ENCODE results near the gene UBE2D2.

The UBE2D2 gene

DNA sequence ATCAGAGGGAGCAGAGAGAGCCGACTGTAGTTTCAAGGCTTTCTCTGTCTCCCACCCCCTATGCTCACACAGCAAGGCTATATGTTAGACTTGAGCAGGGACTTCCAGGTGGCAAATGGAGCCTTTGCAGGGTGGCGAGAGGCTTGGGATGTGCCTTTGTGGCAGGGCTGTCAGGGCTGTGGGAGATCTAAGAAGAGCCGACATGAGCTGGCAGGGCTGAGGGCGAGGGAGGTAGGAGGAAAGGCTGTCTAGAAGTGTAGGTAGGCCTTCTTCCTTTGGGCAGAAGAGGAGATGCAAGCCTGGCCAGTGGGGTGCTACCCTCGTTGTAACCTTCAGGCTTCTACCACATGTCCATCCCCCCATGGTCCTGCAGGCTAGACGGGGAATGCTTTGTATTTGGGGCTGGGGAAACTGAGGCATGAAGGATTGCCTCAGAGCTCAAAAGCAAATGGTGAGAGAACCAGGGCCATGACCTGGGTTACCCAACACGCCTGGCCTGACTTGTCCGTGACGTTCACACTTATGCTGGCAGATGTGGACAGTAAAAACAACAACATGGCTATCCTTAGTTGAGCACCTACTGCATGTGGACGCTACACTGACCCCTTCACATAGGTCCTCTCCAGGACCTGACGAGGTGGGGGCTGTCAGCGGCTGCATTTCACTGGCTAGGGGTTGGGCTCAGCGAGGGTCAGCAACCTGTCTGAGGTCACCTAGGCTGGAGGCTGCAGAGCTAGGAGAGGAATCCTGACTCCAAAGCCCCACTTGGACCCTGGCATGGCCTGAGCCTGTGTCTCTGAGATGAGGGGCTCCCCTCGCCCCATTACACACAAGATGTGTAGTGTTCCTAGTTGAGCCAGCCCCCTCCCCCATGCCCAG is 102.3 kb downstream of the UBE2D2 start:
- no peak for DNase-seq

DNA sequence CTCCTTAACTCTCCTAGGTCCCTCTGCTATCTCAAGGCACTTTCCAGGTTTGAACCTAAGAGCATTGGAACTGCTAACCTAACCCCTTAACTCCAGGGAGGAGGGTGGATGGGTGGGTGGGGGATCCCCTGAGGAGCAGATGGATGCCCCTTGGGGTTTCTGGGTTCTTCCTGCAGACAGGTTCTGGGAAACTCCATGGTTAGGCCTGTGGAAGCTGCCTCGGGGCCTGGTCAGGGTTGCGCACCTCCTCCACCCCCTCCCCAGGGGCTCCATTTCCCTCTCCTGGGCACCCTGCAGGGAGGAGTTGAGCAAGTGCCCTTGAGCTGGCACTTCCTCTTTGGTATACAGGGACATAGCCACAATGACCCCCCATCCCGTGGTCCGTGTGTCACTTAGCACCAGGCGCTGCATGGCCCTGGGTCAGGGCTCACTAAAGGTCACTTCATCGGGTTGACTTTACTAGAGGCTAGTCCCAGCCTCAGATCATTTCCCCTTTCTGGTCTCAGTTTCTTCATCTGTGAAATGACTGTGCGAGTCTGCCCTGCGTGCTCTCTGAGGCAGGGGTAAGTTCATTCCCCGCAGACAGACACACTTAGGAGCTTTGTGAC is 103.1 kb downstream of the UBE2D2 start:
- peak in 1 of 3 experiments; percentile 19 for DNase-seq

DNA sequence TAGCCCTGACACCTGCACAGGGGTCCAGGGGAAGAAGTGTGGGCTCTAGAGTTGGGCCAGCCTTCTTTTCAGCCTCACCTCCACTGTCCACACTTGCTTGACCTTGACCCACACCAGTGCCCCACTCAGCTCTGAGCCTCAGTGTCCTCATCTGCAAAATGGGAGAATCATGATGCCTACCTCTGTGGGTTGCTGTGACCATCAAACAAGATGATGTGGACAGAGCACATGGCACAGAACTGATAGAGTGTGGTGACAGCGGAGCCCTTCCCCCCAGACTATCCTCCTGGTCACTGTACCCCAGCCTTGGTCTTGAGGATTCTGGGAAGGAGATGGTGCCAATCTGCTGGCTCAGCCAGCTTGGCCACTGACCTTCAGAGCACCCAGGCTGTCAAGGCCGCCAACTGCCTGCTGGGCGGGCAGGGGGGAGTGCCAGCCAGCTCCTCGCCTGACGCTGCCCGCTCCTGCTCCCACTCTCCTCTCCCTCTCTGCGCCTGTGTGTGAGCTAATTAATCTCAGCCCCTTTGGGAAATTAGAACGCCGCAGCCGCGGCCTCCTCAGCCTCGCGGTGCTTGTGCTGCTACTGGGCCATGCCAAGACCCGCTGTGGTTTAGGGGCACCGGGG is 103.7 kb downstream of the UBE2D2 start:
- peak in 1 of 3 experiments; percentile 34 for DNase-seq

DNA sequence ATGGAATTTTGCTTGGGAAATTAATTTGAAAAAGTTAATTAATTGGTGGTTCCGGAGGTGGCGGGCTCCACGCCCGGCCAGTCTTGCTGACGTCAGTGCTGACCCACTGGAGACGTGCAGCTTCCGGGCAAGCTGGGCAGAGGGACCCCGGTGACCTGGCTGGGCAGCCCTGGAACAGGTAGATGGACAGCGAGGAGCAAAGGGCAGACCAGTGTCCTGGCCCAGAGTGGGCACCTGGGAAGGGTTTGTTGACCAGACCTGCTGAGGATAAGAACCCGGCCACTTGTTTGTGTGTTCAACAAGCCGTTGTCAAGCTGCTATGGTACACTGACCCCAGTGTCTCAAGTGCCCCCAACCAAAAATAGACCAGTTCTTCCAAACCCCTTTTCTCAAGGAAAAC is 104.5 kb downstream of the UBE2D2 start:
- DNase-seq, result no peak

DNA sequence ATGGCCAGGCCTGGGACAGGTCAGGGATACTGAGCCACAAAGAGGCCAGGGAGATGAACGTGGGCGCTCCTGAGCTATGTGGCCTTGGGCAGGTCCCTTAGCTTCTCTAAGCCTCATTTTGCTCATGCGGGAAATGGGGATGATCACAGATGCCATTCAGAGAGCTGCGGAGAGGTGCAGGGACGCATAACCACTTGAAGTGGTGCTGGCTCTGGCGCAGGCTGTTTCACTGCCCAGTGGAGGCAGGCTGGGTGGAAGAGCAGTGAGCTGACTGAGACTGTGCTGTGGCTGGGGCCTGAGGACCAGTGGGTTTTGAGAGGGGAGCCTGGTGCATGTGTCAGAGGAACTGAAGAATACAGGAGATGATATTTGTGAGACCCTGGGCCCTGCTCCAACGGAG is 105.4 kb downstream of the UBE2D2 start:
- DNase-seq, result no peak

DNA sequence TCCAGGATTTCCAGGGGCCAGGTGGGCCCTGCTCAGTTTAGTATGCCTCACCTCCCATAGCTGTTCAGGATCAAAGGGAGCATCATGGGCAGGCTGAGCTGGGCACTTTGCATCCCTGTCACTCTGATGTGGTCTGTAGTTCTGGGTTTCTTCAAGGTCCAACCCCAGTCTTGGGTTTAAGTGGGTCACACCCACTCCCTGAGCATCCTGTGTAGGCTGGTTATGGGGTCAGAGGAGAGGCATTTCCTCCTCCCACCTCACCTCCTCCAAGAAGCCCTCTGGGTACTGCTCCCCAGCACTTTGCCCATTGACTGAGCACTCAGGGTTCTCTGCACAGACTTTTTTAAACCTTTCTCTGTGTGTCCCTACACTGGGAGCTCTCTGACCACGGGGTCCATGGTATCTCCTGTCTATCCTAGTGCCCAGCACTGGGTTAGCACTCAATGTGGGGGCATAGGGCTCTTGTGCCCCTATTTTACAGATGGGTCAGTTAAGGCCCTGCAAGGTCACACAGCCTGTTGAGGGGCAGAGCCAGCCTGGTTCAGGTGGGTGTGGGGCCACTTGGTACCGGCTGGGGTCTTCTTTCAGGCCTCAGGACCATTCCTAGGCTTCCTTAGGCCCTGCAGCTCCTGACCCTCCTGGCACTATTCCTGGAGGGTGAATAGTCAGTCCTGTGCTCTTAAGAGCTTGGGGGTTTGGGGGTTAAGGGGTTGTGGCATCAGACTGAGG is 106.0 kb downstream of the UBE2D2 start:
- DNase-seq, result no peak

DNA sequence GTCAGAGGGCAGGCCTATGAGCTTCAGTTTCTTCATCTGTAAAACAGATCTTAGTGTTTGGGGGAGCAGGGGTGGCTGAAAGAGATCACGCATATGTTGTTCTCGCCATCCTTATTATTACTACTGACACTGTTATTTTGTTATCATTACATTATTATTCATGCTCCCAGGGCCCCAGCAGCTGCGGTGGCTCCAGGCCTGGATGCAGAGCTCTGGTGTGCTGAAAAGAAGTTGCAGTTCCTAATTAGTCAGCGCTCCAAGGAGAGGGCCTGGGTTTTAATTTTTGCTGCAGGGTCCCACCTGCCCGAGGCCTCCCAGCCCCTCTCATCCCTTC is 106.6 kb downstream of the UBE2D2 start:
- no peak for DNase-seq

DNA sequence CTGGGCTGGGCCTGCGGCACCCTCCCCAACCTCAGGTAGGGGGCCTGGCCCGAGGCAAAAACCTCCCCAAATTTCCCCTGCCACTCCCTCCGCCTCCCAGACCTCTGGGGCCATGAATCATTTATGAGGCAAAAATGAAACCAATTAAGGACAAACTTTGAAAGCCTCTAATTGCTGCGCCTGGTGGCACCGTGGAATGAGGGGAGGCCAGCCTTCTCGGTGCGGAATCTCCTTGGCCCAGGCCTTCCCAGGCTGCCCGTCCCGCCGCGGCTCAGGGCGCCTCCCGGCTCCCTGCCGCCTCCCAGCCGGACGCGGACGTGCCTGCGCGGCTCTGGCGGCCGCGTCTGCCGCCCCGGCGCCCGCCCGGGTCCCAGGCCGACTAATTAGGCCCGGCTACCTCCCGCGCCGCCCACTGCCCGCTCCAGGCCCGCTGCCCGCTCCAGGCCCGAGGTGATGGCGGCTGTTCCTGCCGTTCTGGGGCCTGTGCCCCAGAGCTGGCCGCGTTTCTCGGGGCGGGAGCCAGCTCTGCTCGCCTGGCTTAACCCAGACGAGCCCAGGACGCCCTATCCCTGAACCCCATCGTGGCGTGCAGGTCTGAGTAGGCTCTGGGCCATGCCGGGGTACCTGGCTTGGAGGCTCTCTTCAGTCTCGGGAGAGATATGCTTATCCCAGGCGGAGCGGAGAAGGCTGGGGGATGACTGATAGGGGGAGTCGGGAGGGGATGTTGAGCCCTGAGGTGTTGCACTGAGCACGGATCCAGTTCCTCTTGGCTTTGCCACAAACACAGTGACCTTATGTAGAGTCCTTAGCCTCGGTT is 107.1 kb downstream of the UBE2D2 start:
- no peak for DNase-seq

DNA sequence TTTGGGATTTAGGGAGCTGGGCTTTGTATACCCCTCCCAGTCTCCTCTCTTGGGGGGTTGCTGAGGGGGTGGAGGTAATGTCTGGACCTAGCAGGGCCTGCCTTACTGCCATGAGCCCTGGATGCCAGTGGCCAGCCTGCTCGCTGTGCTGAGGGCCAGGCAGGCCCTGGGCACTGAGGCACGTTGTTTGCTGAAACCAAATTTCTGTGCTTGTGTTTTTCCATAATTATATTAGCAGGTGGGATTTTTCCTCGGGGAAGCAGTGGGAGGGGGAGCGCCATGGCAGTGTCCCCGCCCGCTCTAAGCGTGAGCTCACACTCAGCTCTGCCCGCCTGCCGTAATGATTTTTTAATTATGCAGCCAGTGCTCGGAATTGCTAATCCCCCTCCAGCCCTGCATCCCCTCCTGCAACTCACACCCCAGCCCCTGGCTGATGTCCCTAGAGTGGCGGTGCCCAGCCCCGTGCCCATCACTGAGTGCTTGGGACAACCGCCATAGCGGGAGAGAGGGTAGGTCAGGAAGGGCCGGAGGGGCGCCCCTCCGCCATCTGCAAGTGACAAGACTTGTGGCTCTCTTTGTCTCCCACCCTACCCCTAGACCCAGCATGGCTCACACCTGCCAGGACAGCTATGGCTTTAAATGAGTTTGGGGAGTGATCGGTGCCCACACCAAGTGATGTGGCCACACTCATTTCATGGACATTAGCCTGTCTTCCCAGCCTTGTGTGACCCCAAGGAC is 108.0 kb downstream of the UBE2D2 start:
- DNase-seq, result peak in 2 of 3 experiments; percentile 35 to 47

DNA sequence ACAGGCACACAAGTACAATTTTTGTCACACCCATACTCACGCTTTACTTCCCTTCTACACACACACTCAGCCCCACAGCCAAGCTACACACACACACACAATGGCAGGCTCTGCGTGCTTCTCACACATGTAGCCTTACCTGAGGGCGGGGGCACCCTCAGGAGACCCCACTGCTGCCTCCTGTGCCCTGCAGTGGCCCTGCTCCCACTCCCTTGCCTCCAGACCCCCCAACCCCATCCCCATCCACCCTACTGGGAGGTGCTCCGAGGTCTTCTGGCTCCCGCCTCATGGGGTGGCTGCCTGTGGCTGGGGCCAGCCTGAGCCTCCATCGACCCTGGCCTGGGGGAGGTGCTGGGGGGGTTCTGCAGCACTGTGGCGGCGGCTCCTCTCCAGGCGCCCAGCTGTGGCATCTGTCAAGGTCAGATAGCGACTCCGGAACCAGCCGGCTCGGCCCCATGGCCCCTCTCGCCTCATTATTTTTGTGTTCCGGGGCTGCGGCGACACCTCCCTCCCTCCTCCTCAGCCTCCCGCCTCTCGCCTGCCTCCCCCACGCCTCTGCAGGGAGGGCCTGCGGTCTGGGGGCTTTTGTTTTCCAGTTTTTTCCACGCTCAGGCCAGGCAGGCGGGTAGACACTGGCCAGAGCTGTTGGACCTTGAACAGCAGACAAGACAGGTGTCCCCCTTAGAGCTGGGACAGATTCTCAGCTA is 108.7 kb downstream of the UBE2D2 start:
- peak in 2 of 3 experiments; percentile 63 to 70 for DNase-seq

DNA sequence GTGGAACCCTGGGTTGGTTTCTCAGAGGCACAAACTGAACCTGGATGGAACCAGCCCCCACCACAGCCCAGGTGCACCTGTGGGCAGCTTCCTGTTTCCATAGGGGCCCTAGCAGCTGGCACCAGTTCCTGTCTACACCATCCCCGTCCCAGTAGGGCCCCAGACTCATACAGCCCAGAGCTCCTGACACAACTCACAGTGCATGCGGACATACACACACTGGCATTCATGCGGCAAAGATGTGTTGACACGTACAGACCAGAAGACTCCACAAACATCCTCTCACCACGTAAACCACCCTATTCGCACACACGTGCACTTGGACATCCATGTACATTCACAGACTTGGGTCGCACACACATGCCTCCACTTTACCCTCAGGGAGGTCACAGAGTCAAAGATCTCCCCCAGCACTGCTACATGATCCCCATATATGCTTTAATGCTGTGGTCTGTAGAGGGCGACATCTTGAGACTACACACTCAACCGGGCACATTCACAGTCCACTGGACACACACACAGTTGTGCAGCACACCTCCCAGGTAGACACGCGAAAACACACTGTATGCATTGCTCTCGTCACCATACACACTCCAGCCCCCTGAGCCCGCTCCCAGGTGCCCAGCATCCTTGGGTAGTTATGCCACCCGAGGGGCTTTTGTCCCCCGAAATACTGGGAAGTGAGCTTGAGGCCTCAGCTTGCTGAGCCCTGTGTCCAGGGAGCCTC is 109.4 kb downstream of the UBE2D2 start:
- DNase-seq, result peak in 1 of 3 experiments; percentile 70

DNA sequence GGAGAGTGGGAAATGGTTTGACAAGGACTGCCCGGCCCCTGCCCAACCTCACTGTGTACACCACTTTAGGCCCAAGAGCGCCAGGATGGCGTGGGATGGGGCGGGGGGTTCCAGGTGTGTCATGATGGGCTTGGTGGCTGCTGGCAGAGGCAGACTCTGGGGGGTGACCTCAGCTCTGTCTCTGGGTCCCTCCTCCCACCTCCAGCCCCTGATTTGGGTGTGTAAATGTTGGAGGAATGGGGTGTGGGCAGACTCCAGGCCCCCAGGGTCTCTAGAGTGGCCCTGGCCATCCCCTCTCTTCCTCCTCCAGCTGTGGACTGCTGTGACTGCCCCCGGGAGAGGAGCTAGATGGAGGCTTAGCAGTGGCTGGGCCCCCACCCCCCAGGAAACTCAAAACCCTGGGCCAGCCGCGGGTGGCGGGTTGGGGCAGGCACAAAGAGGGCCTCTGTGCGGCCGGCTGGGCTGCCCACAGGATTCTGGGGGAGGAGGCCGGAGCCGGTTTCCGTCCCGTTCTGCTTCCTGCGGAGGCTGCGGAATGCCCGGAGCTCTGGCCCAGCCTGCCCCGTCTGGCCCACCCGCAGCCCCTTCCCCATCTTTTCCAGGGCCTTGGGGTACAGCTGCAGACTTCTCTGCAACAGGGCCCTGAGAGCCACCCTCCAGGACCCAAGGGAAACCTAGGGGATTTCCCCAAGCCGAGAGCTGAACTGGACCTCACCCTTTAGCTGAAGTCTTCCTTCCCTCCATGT is 110.1 kb downstream of the UBE2D2 start:
- no peak for DNase-seq

DNA sequence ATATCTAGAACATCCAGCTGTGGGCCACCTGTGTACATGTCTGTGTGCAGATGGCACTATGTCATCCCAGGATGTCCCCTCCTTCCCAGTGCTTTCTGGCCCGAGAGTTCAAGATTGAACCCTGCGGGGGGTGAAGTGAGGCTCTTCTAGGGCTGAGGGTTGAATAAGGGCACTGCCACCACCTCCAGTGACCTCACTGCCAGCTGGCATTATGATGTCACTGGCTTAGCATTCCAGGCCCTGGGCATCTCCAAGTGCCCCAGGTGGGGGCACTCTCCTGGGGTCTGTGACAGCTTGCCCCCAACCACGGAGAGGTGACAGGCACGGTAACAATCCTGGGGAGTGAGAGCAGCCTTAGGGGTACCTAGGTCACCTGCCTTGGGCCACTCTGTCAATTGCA is 114.1 kb downstream of the UBE2D2 start:
- DNase-seq, result no peak

DNA sequence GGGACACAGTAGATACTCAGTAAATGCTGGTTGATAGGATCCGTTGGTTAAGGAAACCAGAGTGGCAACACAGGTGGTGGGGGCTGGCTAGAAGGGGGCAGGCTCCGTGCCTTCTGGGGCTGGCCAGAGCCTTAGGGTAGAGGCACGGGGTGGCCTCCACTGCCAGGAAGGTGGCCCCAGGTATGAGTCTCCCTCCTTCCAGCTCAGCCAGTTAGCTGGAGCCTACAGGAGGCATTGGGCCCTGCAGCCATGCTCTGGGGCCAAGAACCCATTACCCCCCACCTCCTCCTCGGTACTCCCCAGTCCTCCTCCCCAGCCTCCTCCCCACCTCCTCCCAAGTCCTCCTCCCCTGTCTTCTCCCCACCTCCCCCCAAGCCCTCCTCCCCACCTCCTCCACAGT is 114.7 kb downstream of the UBE2D2 start:
- DNase-seq, result no peak

DNA sequence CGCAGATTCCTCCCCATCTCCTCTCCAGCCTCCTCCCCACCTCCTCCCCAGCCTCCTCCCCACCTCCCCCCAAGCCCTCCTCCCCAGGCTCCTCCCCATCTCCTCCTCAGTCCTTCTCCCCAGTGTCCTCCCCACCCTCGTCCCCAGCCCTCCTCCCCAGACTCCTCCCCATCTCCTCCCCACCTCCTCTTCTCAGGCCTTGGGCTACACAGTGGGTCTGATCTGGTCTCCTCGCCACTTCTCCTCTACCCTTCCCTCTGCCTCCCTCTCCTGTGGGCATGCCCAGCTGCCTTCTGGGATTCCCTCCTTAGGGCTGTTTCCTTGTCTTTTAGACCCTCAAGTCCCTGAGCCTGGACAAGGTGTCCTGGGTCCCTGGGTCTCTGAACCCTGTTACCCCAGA is 115.3 kb downstream of the UBE2D2 start:
- DNase-seq, result no peak

DNA sequence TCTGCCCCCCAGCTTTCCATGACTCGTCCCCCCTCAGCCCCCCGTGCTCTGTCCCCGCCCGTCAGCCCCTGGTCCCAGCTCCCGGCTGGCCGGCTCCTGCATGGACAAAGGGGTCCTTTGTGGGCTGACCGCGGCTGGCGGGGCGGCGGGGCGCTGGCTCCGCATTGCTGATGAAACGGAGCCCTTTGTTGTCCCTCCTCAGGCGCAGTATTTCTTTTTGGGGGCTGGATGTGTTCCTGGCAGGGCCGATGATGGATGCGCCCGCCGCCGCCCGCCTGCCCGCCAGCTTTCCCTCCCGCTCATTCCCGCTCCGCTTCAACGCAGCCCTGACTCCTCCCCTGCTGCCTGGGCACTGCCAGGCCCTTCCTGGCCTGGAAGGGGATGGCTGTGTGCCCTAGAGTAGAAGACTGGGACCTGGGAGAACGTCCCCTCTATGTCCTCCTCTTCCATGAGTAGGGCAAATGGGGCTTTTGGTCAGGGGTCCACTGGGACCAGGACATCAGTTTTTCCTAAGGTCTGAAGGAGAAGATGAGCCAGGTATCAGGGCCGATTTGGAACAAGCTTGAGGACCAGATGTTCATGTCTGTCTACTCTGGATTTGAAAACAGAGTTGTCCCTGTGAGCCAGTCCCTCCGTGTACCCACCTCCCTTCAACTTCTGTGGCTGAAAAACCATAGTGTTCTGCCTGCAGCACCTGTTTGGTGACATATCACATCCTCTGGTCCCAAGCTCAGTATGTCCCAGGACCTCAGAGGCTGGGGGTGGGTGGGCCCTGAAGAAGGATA is 116.0 kb downstream of the UBE2D2 start:
- DNase-seq, result peak in 2 of 3 experiments; percentile 20 to 35
